ENCODE measurements around the gene COL2A1.

COL2A1 gene

GRCh38 chr12:48010366-48010970 lies 6.2 kb upstream of the COL2A1 start:
- Histone ChIP-seq H3K27ac (ENCODE audit: low read length) (no peak overlapping the region), H3K4me3 (ENCODE audit: low read length) (no peak overlapping the region), H3K36me3 (replicated peaks; ENCODE audit: low read depth, low read length) (no peaks in the 10 kb centered on the region), H4K20me1 (ENCODE audit: insufficient read depth, low read length) (no peaks in the 10 kb centered on the region), H3K79me2 (ENCODE audit: low read length) (no peaks in the 10 kb centered on the region), H3K4me1 (ENCODE audit: low read length) (no peaks in the 10 kb centered on the region), H2AFZ (ENCODE audit: low read depth, low read length) (no peak overlapping the region), H3K4me2 (ENCODE audit: low read length) (no peak overlapping the region), H3K9me3 (ENCODE audit: insufficient read depth, low read length) (no peaks in the 10 kb centered on the region), H3K27me3 (ENCODE audit: low read depth, low read length) (peaks cover 35% of the 10 kb centered on the region), H3K9ac (ENCODE audit: low read length) (no peak overlapping the region)
- TF ChIP-seq, protein P1, sequence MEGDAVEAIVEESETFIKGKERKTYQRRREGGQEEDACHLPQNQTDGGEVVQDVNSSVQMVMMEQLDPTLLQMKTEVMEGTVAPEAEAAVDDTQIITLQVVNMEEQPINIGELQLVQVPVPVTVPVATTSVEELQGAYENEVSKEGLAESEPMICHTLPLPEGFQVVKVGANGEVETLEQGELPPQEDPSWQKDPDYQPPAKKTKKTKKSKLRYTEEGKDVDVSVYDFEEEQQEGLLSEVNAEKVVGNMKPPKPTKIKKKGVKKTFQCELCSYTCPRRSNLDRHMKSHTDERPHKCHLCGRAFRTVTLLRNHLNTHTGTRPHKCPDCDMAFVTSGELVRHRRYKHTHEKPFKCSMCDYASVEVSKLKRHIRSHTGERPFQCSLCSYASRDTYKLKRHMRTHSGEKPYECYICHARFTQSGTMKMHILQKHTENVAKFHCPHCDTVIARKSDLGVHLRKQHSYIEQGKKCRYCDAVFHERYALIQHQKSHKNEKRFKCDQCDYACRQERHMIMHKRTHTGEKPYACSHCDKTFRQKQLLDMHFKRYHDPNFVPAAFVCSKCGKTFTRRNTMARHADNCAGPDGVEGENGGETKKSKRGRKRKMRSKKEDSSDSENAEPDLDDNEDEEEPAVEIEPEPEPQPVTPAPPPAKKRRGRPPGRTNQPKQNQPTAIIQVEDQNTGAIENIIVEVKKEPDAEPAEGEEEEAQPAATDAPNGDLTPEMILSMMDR (IDR thresholded peaks at IDR 0.05; ENCODE audit: low read depth, low read length): no peak

- Histone ChIP-seq H3K4me3 (ENCODE audit: low read length) (no peak overlapping the region), H3K27ac (ENCODE audit: low read length) (no peak overlapping the region), H3K4me1 (ENCODE audit: low read length) (no peaks in the 10 kb centered on the region), H3K27me3 (ENCODE audit: low read depth, low read length) (peaks cover 28% of the 10 kb centered on the region), H3K79me2 (ENCODE audit: low read length) (no peaks in the 10 kb centered on the region), H3K4me2 (ENCODE audit: low read length) (no peak overlapping the region), H3K36me3 (replicated peaks; ENCODE audit: low read depth, low read length) (no peaks in the 10 kb centered on the region), H3K9me3 (ENCODE audit: insufficient read depth, low read length) (no peaks in the 10 kb centered on the region), H2AFZ (ENCODE audit: low read depth, low read length) (no peak overlapping the region), H3K9ac (ENCODE audit: low read length) (no peak overlapping the region), H4K20me1 (ENCODE audit: insufficient read depth, low read length) (no peaks in the 10 kb centered on the region)
- TF ChIP-seq, protein P1 (IDR thresholded peaks at IDR 0.05; ENCODE audit: low read depth, low read length): no peak
- no peak for TF ChIP-seq EZH2phosphoT487 (IDR thresholded peaks at IDR 0.05; ENCODE audit: low read depth)
Measured at GRCh38 chr12:48009471-48009870, 5.2 kb upstream of the COL2A1 start.

GRCh38 chr12:48008950-48009349 lies 4.7 kb upstream of the COL2A1 start:
- TF ChIP-seq, protein P1 (IDR thresholded peaks at IDR 0.05; ENCODE audit: low read depth, low read length): no peak
- no peak for TF ChIP-seq EZH2phosphoT487 (IDR thresholded peaks at IDR 0.05; ENCODE audit: low read depth)
- Histone ChIP-seq H3K27ac (ENCODE audit: low read length) (no peak overlapping the region), H3K36me3 (replicated peaks; ENCODE audit: low read depth, low read length) (no peaks in the 10 kb centered on the region), H3K4me2 (ENCODE audit: low read length) (no peak overlapping the region), H3K4me3 (ENCODE audit: low read length) (no peak overlapping the region), H3K9ac (ENCODE audit: low read length) (no peak overlapping the region), H3K9me3 (ENCODE audit: insufficient read depth, low read length) (no peaks in the 10 kb centered on the region), H4K20me1 (ENCODE audit: insufficient read depth, low read length) (no peaks in the 10 kb centered on the region), H2AFZ (ENCODE audit: low read depth, low read length) (no peak overlapping the region), H3K4me1 (ENCODE audit: low read length) (no peaks in the 10 kb centered on the region), H3K79me2 (ENCODE audit: low read length) (no peaks in the 10 kb centered on the region), H3K27me3 (ENCODE audit: low read depth, low read length) (peaks cover 23% of the 10 kb centered on the region)

DNA sequence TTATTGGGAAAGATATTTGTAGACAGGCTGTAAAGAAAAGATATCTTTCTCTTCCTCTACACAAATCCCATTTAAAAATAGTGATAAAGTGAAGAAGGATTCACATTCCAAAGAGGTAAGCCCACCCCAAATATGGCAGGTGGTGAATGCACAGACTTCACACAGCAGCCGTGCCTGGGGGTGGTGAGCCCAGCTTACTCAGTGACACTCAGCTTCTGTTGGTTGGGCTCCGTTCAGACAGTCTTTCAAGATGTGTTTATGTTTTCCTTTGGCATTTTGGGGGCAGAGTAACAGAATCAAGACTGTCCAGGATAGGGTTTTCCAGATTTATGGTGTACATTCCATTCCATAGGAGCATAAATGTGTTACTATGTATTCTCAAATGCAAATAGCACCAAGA lies 4.1 kb upstream of the COL2A1 start:
- Histone ChIP-seq H3K36me3 (replicated peaks; ENCODE audit: low read depth, low read length) (no peaks in the 10 kb centered on the region), H3K4me2 (ENCODE audit: low read length) (no peak overlapping the region), H2AFZ (ENCODE audit: low read depth, low read length) (no peak overlapping the region), H3K79me2 (ENCODE audit: low read length) (no peaks in the 10 kb centered on the region), H3K9me3 (ENCODE audit: insufficient read depth, low read length) (no peaks in the 10 kb centered on the region), H3K4me3 (ENCODE audit: low read length) (no peak overlapping the region), H3K27me3 (ENCODE audit: low read depth, low read length) (peaks cover 19% of the 10 kb centered on the region), H3K4me1 (ENCODE audit: low read length) (no peaks in the 10 kb centered on the region), H3K9ac (ENCODE audit: low read length) (no peak overlapping the region), H3K27ac (ENCODE audit: low read length) (no peak overlapping the region), H4K20me1 (ENCODE audit: insufficient read depth, low read length) (no peaks in the 10 kb centered on the region)
- no peak for TF ChIP-seq EZH2phosphoT487 (IDR thresholded peaks at IDR 0.05; ENCODE audit: low read depth)
- TF ChIP-seq, protein P1 (IDR thresholded peaks at IDR 0.05; ENCODE audit: low read depth, low read length): no peak
